NCI-H526 (cell line): Measurements from ENCODE around the gene DRICH1.
"Not testable (repeated sequence)": the region's sequence is repeated elsewhere in the genome, so short reads cannot be mapped to it uniquely, and the experiment has no call there.

Experiments used
- DNase-seq, 2 experiments: peaks; one replicate each; lab custom pipeline; 2025; lab: John Stamatoyannopoulos, UW

DRICH1 gene

DNA sequence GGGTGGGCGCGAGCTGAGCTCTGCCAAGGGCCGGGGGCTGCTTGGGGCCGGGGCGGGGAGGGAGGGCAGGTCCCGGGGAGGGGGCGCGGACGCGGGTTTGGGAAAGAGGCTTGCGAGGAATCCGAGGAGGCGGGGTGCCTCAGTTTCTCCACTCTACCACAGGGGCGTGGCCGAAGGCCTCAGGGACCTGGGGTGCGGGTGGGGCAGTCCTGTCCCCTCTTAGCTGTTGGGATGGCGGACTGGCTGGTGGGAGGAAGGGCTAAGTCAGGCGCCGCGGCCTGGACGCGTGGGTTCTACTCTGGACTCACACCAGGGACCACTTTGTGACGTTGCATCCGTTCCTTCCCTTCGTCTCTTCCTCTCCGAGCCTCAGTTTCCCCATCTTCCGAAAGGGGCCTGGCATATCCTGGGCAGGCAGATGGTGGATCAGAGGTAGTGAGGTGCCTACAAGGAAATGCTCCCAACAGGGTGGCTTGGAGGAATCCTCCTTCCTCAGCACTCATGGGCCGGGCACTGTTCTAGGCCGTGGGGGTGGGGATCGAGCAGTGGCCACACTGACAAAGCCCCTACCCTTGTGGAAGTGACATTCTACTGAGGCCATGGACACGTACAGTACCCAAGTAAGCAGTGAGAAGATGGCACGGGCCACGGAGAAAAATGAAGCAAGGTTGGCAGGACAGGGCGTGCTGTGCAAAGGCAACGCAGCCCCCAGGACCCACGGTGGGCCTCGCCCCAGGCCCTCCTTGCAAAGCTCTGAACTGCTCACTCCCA, 65.2 kb downstream of the DRICH1 start:
- no peak for DNase-seq

DNA sequence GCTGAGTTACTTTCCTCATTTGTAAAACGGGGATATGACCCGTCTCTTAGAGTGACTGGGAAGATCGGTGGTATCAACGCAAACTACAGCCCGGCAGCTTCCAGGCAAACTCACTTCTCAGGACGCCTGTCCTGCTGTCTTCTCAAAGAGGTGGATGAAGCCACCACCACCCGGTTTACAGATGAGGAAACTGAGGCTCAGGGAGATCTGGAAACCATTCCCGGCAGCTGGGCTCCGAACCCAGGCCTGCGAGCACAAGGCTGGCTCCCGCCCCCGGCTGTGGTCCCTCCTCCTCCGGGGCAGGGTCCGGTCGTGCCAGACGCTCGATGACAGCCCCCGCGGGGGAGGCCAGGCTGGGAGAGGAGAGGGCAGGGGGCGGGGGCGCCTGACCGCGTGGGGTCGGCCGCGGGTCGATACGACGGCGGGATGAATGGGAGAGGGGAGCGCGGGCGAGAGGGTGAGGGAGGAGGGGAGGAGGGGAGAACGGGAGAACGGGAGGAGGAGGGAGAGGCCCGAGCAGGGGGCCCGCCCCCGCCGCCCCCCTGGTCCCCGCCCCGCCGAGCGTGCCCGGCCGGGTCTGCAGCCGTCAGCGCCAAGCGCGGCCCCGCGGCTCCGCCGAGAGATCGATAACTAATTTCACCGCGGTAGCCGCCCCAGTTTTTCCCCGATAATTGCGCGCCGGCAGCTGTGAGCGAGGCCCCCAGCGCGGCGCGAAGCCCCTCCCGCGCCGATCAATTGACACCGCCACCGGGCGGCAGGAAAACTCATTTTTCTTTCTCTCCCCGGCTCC, 66.0 kb downstream of the DRICH1 start:
- DNase-seq, result no peak

DNA sequence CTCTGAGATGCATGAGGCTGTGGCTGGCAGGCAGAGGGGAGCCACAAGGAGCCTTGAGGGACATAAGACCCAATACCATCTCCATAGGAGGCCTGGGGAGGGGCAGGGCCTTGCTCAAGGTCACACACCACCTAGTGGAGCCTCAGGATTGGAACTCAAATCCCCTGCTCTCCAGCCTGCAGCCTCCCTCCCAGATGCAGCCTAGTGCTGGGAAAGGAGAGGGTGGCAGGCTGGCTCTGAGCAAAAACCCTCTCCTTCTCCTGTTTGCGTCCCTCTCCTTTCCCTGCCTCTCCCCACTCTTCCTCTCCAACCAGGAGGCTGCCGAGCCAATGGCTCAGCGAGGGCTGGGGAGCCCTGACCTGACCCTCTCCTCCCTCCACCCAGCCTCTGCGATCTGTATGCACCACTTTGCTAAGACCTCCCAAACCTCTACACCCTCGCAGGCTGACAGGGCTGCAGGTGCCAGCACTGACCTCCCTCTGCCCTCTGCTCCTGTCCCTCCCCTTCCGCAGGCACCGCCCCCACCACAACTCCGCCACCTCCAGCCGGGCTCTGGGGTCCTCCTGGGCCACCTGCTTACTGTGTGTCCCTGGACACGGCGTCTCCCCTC, 66.7 kb downstream of the DRICH1 start:
- peak in 1 of 2 experiments; percentile 31 for DNase-seq

DNA sequence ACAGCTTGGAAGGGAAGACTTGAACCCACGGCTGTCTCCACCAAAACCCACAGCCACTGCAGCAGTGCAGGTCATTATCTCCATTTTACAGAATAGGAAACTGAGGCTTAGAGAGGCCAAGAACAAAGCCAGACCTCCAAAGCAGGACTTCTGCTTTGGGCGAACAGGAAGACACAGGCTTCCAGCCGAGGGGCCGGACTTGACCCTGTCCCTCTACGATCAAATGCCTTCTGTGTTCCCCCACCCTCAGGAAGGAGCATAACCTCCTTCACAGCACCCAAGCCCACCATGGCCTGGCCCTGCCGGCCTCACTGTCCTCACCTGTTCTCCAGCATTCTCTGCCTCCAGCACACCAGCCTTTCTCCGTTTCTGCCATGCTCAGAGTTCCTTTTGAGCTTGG, 67.8 kb downstream of the DRICH1 start:
- DNase-seq, result no peak

DNA sequence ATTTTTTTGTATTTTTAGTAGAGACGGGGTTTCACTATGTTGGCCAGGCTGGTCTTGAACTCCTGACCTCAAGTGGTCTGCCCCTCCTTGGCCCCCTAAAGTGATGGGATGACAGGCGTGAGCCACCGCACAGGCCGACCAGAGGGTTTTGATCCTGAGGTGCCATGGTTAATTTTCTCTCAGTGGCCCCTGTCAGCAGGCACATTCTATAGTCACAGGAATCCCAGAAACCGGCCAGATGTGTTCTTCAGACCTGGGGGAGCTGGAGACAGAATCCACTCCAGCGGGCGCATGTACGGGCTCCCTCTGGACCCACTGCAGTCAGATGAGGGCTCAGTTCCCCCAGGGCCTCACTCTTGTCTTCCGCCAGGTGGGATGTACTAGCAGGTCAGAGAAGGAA, 69.0 kb downstream of the DRICH1 start:
- no peak for DNase-seq

DNA sequence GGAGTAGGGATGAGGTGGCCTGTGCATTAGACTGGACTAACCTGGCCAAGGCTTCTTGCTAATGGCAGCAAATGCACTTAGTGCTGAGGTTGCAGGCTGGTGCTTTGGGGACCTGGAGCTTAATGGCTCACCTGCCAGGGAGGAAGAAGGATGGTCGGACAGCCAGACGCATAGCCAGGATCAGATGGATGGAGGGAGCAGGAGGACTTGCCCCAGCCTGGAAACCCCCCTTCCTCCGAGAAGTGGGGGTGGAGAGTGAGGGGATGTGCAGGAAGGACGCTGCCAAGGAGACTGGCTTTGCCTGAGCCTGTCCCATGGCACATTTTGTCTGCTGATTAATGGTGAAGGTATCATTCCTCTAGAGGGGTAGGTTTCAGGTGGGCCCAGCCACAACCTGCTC, 69.9 kb downstream of the DRICH1 start:
- no peak for DNase-seq

DNA sequence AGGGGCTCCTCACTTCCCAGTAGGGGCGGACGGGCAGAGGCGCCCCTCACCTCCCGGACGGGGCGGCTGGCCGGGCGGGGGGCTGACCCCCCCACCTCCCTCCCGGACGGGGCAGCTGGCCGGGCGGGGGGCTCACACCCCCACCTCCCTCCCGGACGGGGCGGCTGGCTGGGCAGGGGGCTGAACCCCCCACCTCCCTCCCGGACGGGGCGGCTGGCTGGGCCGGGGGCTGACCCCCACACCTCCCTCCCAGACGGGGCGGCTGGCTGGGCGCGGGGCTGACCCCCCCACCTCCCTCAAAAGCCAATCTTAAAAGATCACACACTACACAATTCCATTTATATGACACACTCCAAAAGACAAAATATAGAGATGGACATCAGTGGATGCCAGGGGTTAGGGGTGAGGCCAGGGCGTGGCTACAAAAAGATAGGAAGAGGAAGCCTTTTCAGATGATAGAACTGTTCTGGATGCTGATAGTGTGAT, 71.1 kb downstream of the DRICH1 start:
- not testable (repeated sequence) for DNase-seq

DNA sequence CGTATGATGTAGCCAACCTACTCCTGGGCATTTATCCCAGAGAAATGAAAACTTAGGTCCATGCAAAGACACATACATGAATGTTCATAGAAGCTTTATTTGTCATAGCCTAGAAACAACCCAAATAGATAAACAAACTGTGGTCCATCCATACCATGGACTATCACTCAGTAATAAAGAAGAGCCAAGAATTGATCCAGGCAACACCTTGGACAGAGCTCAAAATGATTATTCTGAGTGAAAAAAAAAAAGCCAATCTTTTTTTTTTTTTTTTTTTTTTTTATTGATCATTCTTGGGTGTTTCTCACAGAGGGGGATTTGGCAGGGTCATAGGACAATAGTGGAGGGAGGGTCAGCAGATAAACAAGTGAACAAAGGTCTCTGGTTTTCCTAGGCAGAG, 71.9 kb downstream of the DRICH1 start:
- DNase-seq, result not testable (repeated sequence)
